ENCODE data around the gene ASMT.

DNA sequence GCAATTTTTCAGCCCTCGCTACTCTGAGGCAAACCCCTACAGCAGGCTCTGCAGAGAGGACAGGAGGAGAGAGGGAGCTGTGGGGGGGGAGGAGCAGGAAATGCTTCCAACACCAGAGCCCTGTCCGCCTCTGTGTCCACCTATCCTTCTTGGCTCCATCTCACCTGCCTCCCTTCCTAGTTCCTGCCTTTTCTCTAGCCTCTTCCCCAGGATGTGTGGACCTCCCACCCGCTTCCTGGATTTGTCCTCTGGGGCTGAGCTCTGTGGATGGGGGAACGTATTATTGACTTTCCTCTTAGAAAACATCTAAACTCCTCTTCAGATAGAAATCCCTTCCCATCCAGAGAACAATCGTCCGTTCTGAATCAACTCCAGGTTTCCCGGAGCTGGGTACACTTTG lies 14.4 kb downstream of the ASMT start:
- TF ChIP-seq EZH2phosphoT487 (conservative IDR thresholded peaks at IDR 0.05; ENCODE audit: low read length), result no peak
- TF ChIP-seq, protein P1, sequence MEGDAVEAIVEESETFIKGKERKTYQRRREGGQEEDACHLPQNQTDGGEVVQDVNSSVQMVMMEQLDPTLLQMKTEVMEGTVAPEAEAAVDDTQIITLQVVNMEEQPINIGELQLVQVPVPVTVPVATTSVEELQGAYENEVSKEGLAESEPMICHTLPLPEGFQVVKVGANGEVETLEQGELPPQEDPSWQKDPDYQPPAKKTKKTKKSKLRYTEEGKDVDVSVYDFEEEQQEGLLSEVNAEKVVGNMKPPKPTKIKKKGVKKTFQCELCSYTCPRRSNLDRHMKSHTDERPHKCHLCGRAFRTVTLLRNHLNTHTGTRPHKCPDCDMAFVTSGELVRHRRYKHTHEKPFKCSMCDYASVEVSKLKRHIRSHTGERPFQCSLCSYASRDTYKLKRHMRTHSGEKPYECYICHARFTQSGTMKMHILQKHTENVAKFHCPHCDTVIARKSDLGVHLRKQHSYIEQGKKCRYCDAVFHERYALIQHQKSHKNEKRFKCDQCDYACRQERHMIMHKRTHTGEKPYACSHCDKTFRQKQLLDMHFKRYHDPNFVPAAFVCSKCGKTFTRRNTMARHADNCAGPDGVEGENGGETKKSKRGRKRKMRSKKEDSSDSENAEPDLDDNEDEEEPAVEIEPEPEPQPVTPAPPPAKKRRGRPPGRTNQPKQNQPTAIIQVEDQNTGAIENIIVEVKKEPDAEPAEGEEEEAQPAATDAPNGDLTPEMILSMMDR (IDR thresholded peaks at IDR 0.05; ENCODE audit: insufficient read depth, low read length, poor library complexity, severe bottlenecking), result no peak
